Epithelial cell of esophagus (primary cell): ENCODE data around the gene CDH13.
A peak's percentile ranks its signal among the peaks of the same experiment; 100 is the strongest.

ENCODE experiments used
- DNase-seq: peaks from one replicate; pipeline ENCODE4 v3.0.0; 2010; ENCODE audit warnings: low read depth
- H3K4me3 ChIP-seq: 2 replicates; pipeline ENCODE4 v1.5.1; 2011; ENCODE audit warnings: mild to moderate bottlenecking, low read length, control low read depth
- TF ChIP-seq, protein P1 (sequence below): IDR thresholded peaks from 2 replicates; pipeline ENCODE4 v1.5.1; 2011; ENCODE audit warnings: low read depth, mild to moderate bottlenecking, low read length, control low read depth, inconsistent platforms; ENCODE audit not compliant: insufficient read depth; ENCODE audit errors: missing control alignments

The CDH13 gene

DNA sequence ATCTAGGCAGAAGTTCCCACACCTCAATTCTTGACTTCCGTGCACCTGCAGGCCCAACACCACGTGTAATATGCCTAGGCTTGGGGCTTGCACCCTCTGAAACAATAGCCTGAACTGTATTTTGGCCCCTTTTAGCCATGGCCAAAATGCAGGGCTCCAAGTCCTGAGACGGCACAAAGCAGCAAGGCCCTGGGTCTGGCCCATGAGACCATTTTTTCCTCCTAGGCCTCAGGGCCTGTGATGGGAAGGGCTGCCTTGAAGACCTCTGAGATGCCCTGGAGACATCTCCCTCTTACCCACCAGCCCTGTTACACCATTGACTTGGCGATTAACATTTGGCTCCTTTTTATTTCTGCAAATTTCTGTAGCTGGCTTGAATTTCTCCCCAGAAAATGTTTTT, 238.6 kb downstream of the CDH13 start:
- DNase-seq = no peak
- TF ChIP-seq, protein P1, sequence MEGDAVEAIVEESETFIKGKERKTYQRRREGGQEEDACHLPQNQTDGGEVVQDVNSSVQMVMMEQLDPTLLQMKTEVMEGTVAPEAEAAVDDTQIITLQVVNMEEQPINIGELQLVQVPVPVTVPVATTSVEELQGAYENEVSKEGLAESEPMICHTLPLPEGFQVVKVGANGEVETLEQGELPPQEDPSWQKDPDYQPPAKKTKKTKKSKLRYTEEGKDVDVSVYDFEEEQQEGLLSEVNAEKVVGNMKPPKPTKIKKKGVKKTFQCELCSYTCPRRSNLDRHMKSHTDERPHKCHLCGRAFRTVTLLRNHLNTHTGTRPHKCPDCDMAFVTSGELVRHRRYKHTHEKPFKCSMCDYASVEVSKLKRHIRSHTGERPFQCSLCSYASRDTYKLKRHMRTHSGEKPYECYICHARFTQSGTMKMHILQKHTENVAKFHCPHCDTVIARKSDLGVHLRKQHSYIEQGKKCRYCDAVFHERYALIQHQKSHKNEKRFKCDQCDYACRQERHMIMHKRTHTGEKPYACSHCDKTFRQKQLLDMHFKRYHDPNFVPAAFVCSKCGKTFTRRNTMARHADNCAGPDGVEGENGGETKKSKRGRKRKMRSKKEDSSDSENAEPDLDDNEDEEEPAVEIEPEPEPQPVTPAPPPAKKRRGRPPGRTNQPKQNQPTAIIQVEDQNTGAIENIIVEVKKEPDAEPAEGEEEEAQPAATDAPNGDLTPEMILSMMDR = no peak
- no peak overlapping the region for H3K4me3 ChIP-seq

DNA sequence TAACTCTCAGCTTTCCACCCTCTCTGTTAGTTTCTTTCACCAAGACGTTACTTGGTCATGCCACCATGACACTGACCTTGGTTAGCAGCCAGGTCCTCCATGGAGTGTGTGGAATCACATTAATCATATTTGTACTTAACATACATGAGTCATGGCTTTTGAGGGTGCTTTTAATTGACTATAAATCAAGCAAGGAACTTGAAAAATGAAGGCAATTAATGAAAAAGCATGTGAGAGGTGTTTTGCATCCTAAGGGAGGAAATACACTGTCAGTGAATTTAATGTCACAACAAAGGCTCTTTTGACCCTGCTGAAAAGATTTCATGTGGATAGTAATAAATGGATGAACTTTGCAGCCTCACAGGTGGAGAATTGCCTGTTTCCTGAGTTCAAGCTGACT, 240.7 kb downstream of the CDH13 start:
- no peak overlapping the region for H3K4me3 ChIP-seq
- peak; percentile 41 for DNase-seq
- TF ChIP-seq, protein P1 = no peak

DNA sequence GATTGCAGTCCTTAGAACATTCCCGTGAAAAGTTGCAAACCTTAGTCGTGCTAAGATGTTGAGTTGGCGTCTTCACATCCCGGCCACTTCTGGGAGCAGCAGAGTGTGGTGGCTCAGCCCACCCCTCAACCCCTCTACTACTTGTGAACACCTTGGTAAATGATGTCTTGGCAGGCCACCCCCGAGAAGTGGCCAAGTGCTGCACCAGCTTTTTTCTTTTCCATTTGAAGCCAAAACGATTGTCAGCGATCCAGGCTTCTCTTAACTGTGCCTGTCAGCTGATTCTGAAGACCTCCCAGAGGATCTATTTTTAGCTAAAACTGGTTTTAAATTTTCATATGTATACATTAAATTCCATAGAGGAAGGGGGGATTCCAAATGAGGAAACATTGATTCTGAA, 247.5 kb downstream of the CDH13 start:
- H3K4me3 ChIP-seq = no peak overlapping the region
- no peak for DNase-seq
- TF ChIP-seq, protein P1 = no peak

DNA sequence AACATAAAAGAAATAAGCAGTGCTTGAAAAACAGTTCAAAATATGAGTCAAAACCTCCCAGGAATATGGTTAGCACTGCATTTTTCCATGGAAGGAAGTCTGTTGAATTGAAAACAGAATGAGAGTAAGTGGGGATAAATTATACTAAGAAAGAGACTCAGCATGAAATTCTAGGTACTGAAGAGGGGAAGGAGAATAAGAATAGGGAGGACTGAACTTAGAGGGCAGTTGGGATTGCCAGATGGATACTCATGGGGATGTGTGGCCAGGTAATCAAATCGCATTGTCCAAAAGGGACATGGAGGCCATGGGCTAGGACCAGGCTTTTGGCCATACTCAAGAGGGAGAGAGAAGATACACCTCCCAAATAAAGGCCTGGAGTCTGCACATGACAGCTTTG, 247.9 kb downstream of the CDH13 start:
- DNase-seq = no peak
- no peak overlapping the region for H3K4me3 ChIP-seq
- TF ChIP-seq, protein P1 = no peak

DNA sequence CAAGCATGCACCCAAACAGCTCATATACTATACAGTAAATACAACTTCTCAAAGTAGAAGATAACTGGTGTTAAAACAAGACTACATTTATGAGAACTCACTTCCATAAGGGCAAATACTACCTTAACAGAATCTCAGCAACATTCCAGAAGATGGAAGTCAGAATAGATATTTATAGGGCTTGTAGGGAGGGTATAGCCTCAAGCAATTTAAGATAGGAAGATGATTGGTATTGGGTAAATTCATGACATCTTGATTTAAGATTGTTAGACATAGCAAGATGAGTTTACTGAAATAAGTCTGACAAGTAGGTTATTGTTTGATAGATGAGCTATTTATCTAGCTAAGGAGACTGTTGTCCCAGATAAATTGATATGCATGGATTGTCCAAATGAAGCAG, 250.2 kb downstream of the CDH13 start:
- peak; percentile 14 for DNase-seq
- TF ChIP-seq, protein P1 = no peak
- H3K4me3 ChIP-seq = no peak overlapping the region

DNA sequence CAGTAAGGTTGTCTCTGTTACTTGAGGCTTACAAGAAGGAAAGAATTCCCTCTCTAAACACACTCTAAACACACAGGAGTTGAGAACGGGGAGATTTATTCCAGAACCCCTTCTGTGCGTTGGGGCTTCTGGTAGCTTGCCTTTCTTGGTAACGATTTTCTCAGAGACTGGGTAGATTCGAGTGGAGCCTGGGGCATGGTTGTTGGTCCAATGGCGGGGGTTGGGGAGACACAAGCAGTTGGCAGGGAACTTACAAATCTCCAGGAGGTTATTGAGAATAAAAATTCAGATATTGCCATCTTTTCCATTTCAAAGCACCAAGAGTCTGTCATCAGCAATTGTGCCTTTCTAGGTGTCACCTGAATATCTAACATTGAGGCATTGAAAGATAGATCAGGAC, 251.7 kb downstream of the CDH13 start:
- DNase-seq = no peak

DNA sequence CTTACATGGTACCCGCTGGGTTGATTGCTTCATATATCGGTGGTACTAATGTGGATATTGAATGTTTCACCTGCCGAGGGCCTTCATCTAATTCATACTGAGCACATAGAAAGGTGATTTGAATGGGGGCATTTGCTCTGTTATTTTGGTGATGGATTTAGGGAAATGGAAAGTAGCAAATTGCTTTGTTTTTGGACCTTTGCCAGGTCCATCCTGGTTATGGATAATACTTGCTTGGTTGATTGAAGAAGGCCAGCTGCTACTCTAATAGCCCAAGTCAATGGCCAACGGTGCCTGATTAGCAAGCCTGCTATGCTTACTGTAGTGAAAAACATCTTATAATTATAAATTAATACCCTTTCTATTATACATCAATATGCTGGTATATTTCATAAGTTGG, 253.6 kb downstream of the CDH13 start:
- DNase-seq = no peak
- H3K4me3 ChIP-seq = no peak overlapping the region
- TF ChIP-seq, protein P1 = no peak

More for the DNA sequence above, 251.7 kb downstream of the CDH13 start:
- TF ChIP-seq, protein P1 = no peak
- H3K4me3 ChIP-seq = no peak overlapping the region
